Measurements from ENCODE around the gene LCP2. TPM values are rescaled to one million over a fixed set of nuclear protein-coding genes. Genes with fewer than 3 reads are reported as not detected.

LCP2 gene
- total RNA-seq (100 to 1,000 TPM; 154 to 155 TPM), total RNA-seq (49.4 to 1,153 (median 157) reads per million in 172 experiments)
- polyA plus RNA-seq (2013, experiment 1 of 2) = 269 TPM
- polyA plus RNA-seq (2013, experiment 2 of 2) = 372 TPM

DNA sequence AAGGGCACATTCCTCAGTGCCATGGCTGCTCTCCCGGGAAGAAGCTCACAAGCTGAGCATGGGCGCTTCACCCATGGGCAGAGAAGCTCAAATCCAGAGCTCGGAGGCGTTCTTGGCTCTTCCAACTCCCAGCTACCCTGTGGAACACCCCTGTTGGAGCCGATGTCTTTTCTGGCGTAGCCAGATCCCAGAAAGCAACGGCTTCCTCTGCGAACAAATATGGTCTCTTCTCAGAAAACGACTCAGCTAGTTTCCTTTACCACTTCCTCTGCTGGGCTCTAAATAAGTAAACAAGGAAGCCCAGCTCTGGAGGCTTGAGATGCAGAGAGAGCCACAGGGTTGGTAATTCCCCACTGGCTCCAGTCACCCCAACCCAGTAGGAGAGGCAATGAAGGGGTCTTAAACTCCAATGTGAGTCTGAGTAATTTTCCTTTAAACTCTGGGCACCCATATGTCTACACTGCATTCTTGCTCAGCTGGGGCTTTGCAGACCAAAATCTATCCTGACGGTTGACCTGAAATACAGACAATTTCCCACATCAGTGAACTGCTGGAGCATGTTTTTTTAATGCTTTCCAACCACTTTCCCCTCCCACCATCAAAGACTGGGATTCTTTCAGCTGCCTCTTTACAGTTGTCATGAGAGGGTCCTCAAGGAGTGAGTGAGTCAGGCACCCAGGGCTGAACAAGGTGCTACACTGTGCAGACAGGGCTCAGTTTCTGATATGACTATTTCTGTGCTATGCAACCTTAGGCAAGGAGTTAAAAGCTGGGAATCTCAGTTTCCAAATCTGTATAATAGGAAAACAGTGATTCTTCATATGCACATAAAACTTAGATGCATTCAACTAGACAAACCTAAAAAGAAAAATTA, at the start of gene LCP2:
LCP2 (minus strand) TSS at position 189 of the 874 bp plus-strand sequence; CDS start at position 23, 166 bp downstream.
- ChIA-PET CTCF (interaction anchor here (1.0 to 9.5 kb wide), 13 partner anchors 9 to 72 kb away, joined by 3 to 65 read pairs (median 5); no protein-coding TSS in a partner anchor), POLR2A (interaction anchor here (0.8 to 18.4 kb wide), 15 partner anchors 8 to 51 kb away, joined by 3 to 426 read pairs (median 12); no protein-coding TSS in a partner anchor)
- Histone ChIP-seq H3K27me3 (ENCODE audit: control insufficient read depth in 1 of 2, insufficient read depth in 2 of 2, low read length in 2 of 2) (no peaks in the 10 kb centered on the region), H3K4me3 (ENCODE audit: low read length) (peak within 1 kb of the TSS; percentile 66), H3K9me3 (ENCODE audit: control insufficient read depth in 1 of 2, insufficient read depth in 1 of 2, low read length in 2 of 2) (no peaks in the 10 kb centered on the region), H3K4me1 (ENCODE audit: insufficient read depth, low read length) (peaks cover 65% of the 10 kb centered on the region), H3K36me3 (ENCODE audit: insufficient read depth, low read length) (peaks cover 25% of the 10 kb centered on the region), H3K27ac (ENCODE audit: low read depth in 1 of 2, low read length in 2 of 2) (peak within 1 kb of the TSS; percentile 81 to 98)
- H3K9me3 Mint-ChIP-seq = no peaks in the 10 kb centered on the region
- peaks cover 74% of the 10 kb centered on the region for H3K4me1 Mint-ChIP-seq (ENCODE audit: low read depth)
- no peaks in the 10 kb centered on the region for H3K27me3 Mint-ChIP-seq
- TF ChIP-seq, protein P1, sequence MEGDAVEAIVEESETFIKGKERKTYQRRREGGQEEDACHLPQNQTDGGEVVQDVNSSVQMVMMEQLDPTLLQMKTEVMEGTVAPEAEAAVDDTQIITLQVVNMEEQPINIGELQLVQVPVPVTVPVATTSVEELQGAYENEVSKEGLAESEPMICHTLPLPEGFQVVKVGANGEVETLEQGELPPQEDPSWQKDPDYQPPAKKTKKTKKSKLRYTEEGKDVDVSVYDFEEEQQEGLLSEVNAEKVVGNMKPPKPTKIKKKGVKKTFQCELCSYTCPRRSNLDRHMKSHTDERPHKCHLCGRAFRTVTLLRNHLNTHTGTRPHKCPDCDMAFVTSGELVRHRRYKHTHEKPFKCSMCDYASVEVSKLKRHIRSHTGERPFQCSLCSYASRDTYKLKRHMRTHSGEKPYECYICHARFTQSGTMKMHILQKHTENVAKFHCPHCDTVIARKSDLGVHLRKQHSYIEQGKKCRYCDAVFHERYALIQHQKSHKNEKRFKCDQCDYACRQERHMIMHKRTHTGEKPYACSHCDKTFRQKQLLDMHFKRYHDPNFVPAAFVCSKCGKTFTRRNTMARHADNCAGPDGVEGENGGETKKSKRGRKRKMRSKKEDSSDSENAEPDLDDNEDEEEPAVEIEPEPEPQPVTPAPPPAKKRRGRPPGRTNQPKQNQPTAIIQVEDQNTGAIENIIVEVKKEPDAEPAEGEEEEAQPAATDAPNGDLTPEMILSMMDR (IDR thresholded peaks at IDR 0.05) = no peak
- intact Hi-C loops (cut with DNase I, micrococcal nuclease) = loop anchor here (1.0 to 2.0 kb wide), 4 partner anchors 10 to 41 kb away; no protein-coding TSS in a partner anchor
- peak in 8 of 14 experiments; percentile 21 to 86 (median 53) for DNase-seq
- peaks cover 50% of the 10 kb centered on the region for H3K36me3 Mint-ChIP-seq (ENCODE audit: low read depth)
- peak within 1 kb of the TSS; percentile 98 for H3K4me3 Mint-ChIP-seq
- peak within 1 kb of the TSS; percentile 96 for H3K27ac Mint-ChIP-seq
- peak; percentile 75 for ATAC-seq (ENCODE audit: poor library complexity)

DNA sequence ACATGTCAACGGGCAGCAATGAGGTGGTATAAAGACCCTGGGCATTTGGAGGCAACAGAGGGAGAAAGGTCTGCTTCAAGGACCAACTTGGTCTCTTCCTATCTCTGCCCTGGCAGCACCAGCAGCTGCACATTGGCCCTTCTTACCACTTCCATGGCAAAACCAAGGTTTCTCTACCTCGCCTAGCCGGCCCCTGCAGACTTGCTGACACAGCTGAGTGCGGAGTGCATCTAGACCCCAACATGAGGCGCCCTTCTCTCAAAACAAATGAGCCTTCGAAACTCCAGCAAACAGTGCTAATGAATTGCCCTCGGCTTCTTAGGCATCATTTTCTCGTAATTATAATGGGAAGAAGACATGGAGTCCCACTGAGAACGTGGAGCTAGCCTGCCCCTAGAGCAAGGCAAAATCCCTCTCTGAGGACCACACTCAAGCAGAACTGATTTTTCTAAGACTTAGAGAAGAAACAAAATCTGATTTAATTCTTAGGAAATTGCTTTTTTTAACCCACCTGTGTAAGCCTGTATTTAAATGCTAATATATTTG, 49.5 kb upstream of the LCP2 start:
- H3K27me3 Mint-ChIP-seq = peaks cover 33% of the 10 kb centered on the region
- H3K27ac Mint-ChIP-seq = no peak overlapping the region
- Histone ChIP-seq H3K9me3 (ENCODE audit: control insufficient read depth in 1 of 2, insufficient read depth in 1 of 2, low read length in 2 of 2) (no peaks in the 10 kb centered on the region), H3K27ac (ENCODE audit: low read depth in 1 of 2, low read length in 2 of 2) (no peak overlapping the region), H3K4me3 (ENCODE audit: low read length) (no peak overlapping the region), H3K27me3 (ENCODE audit: control insufficient read depth in 1 of 2, insufficient read depth in 2 of 2, low read length in 2 of 2) (no peaks in the 10 kb centered on the region), H3K4me1 (ENCODE audit: insufficient read depth, low read length) (no peaks in the 10 kb centered on the region), H3K36me3 (ENCODE audit: insufficient read depth, low read length) (no peaks in the 10 kb centered on the region)
- H3K9me3 Mint-ChIP-seq = no peaks in the 10 kb centered on the region
- TF ChIP-seq, protein P1 (IDR thresholded peaks at IDR 0.05) = no peak
- DNase-seq (peak in 1 of 14 experiments; percentile 25), ATAC-seq (ENCODE audit: poor library complexity) (no peak)
- ChIA-PET CTCF (interaction anchor here (1.2 to 2.7 kb wide), 3 partner anchors 73 to 122 kb away, joined by 3 to 11 read pairs (median 9); no protein-coding TSS in a partner anchor), POLR2A (no interaction called here)
- H3K36me3 Mint-ChIP-seq (ENCODE audit: low read depth) = no peaks in the 10 kb centered on the region
- H3K4me1 Mint-ChIP-seq (ENCODE audit: low read depth) = no peaks in the 10 kb centered on the region
- no peak overlapping the region for H3K4me3 Mint-ChIP-seq
- intact Hi-C loops (cut with DNase I, micrococcal nuclease) = no loop called here

DNA sequence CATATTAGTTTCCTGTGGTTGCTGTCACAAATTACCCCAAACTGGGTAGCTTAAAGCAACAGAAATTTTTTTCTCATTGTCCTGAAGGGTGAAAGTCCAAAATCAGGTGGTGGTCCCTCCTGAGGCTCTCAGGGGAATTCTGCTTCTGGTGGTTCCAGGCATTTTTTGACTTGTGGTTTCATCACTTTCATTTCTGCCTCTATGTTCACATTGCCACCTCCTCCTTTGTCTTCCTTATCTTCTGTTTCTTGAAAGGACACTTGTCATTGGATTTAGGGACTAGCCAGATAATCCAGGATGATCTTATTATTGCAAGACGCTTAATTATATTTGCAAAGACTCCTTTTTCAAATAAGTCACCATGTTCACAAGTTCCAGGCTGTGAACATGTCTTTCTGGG, 48.4 kb upstream of the LCP2 start:
- DNase-seq (no peak), ATAC-seq (ENCODE audit: poor library complexity) (no peak)
- Mint-ChIP-seq H3K27ac (no peak overlapping the region), H3K36me3 (ENCODE audit: low read depth) (no peaks in the 10 kb centered on the region), H3K4me3 (no peak overlapping the region), H3K27me3 (peaks cover 28% of the 10 kb centered on the region), H3K9me3 (no peaks in the 10 kb centered on the region), H3K4me1 (ENCODE audit: low read depth) (no peaks in the 10 kb centered on the region)
- ChIA-PET POLR2A (no interaction called here), CTCF (interaction anchor here (1.6 kb wide), 1 partner anchor 120 kb away, joined by 5 read pairs; no protein-coding TSS in a partner anchor)
- Histone ChIP-seq H3K27ac (ENCODE audit: low read depth in 1 of 2, low read length in 2 of 2) (no peak overlapping the region), H3K9me3 (ENCODE audit: control insufficient read depth in 1 of 2, insufficient read depth in 1 of 2, low read length in 2 of 2) (no peaks in the 10 kb centered on the region), H3K4me1 (ENCODE audit: insufficient read depth, low read length) (no peaks in the 10 kb centered on the region), H3K27me3 (ENCODE audit: control insufficient read depth in 1 of 2, insufficient read depth in 2 of 2, low read length in 2 of 2) (no peaks in the 10 kb centered on the region), H3K36me3 (ENCODE audit: insufficient read depth, low read length) (no peaks in the 10 kb centered on the region), H3K4me3 (ENCODE audit: low read length) (no peak overlapping the region)
- intact Hi-C loops (cut with DNase I, micrococcal nuclease) = no loop called here
- TF ChIP-seq, protein P1 (IDR thresholded peaks at IDR 0.05) = no peak
